Adrenal gland (tissue), 12 donors: ENCODE data around the gene SNAI3. TPM values are rescaled to one million over a fixed set of nuclear protein-coding genes. Genes with fewer than 3 reads are reported as not detected.

Experiments
- DNase-seq, 7 donors: peaks; one replicate each; pipeline ENCODE4 v3.0.0-alpha.2; 2019 to 2020
- H3K27ac ChIP-seq, 5 donors: fragments of 200-600 bp; sonication (generic) in 4 of 5; 1 replicate in 3 of 5; 2 replicates in 2 of 5; pipeline versions ENCODE4 v1.5.1 to v1.8.0; 2016 to 2020; ENCODE audit warnings: mild to moderate bottlenecking in 1 of 5
- H3K27me3 ChIP-seq: fragments of 200-600 bp; 2 replicates; pipeline ENCODE4 v1.8.0; 2021
- H3K36me3 ChIP-seq, 2 donors: fragments of 200-600 bp; replicated peaks in 1 of 2; 1 replicate in 1 of 2; 2 replicates in 1 of 2; pipeline versions ENCODE4 v1.5.1 to v1.8.0; 2018 to 2022
- H3K4me1 ChIP-seq, 2 donors: fragments of 200-600 bp; replicated peaks in 1 of 2; 1 replicate in 1 of 2; 2 replicates in 1 of 2; pipeline versions ENCODE4 v1.5.1 to v1.8.0; 2018 to 2021
- H3K4me3 ChIP-seq, 4 donors: fragments of 200-600 bp; sonication (generic) in 3 of 4; one replicate each; pipeline ENCODE4 v1.5.1; 2016 to 2018
- H3K9me3 ChIP-seq, 3 donors: fragments of 200-600 bp; sonication (generic) in 1 of 3; replicated peaks in 1 of 3; 1 replicate in 2 of 3; 2 replicates in 1 of 3; pipeline versions ENCODE4 v1.5.1 to v1.8.0; 2016 to 2021
- CTCF ChIP-seq, 6 experiments: fragments of 450-650 bp in 4 of 6; fragments of 200-600 bp in 2 of 6; sonication (generic) in 1 of 6; IDR thresholded peaks; 1 replicate in 5 of 6; 2 replicates in 1 of 6; pipeline versions ENCODE4 v1.5.1 to v1.8.0; 2016 to 2021; ENCODE audit warnings: antibody characterized with exemption in 6 of 6, mild to moderate bottlenecking in 2 of 6, moderate library complexity in 1 of 6
- POLR2A ChIP-seq, 2 donors: fragments of 450-650 bp; IDR thresholded peaks; one replicate each; pipeline ENCODE4 v1.6.1; 2017; ENCODE audit warnings: antibody characterized with exemption in 2 of 2, mild to moderate bottlenecking in 2 of 2, moderate library complexity in 1 of 2
- WGBS, 4 donors: extraction: QIAGEN DNeasy Blood & Tissue Kit in 2 of 4; methylation state at CpG; one replicate each; pipeline versions ENCODE4 v1.1.5 to v1.1.7; 2013 to 2017; 5-methylcytosine and 5-hydroxymethylcytosine counted together
- intact Hi-C, 2 donors: fragments of 100-400 bp; cut with DNase I; formaldehyde crosslinking; loops; one replicate each; pipeline versions ENCODE4 v1.14.1 to v1.15.0; 2022 to 2023
- polyA plus RNA-seq, 3 donors: library from polyadenylated mRNA; stranded (reverse); fragments of 200-250 nt in 2 of 3; fragments of 350-450 nt in 1 of 3; fragmentation: Illumina TruSeq in 1 of 3; extraction: RNeasy Lipid Tissue Mini Kit (QIAGEN cat#74804) in 1 of 3; gene quantifications; one replicate each; pipeline ENCODE4 v1.2.3, GENCODE V29; 2013 to 2014
- total RNA-seq, 9 donors: library from RNA; depleted of rRNA in 4 of 9; stranded (reverse); fragments of >200 nt in 4 of 9; fragments of 120-200 nt in 1 of 9; fragmentation: NEBNext Ultra II Directional in 1 of 9; extraction: Animal tissue kit (Norgen Biotek cat#: 25700) in 1 of 9; gene quantifications; one replicate each; pipeline versions ENCODE4 v1.1.0 to v1.2.4, GENCODE V29; 2013 to 2023
- donor health status: healthy with polysubstance abuse.
- donor health status: Bipolar disorder and iron deficiency.
- donor health status: DM: yes; HTN: yes; CAD: no.
- donor health status: DM: no; HTN: no; CAD: no.
- donor health status: DM: no; HTN: no; CAD: no.
- donor health status: DM: yes; HTN: yes; CAD: no.

The SNAI3 gene
- total and polyA plus RNA-seq, 12 donors: 0.06 to 2.1 (median 0.51) TPM; not detected in 2

DNA sequence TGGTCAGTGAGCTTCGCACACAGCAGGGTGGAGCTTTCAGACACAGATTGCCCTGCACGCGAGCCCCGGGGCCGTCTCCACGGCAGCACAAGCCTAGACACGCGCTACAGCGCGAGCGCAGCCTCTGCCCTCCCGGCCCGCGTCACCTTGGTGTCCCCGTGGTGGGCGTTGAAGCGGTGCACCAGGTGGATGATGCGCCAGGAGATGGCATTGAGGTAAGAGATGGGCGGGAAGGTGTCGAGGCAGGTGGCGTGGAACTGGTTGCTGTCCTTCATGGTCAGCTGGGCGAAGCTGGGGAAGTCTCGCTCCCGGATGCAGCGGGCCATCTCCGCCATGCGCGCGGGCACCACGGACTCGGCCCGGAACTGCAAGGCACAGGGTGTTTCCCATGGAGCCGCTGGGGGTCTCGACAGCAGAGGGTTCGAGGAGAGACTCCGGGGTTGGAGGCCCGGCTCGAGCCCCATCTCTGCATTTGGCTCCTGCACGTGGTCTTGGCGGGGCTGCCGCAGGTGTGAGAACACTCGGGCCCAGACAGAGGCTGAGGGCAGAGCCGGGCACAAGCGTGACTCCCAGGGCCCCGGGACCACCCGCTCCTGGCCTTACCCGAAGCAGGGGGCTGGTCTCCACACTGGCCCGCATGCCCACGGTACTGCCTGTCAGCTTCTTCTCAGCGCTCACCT, 31.1 kb downstream of the SNAI3 start:
- no peak for DNase-seq
- TF ChIP-seq POLR2A (IDR thresholded peaks at IDR 0.05) (no peak), CTCF (IDR thresholded peaks at IDR 0.05) (no peak)
- H3K9me3 ChIP-seq: no peaks in the 10 kb centered on the region
- no peaks in the 10 kb centered on the region for H3K27me3 ChIP-seq
- no peak overlapping the region for H3K4me3 ChIP-seq
- WGBS, 4 donors: 91 to 98% (median 95%) methylated on average over 27 to 50 of the region's 50 CpGs
- H3K4me1 ChIP-seq: peaks cover 0 to 12% of the 10 kb centered on the region in 2 donors
- peaks cover 0 to 13% of the 10 kb centered on the region in 2 donors for H3K36me3 ChIP-seq
- H3K27ac ChIP-seq: no peak overlapping the region
- intact Hi-C loops: no loop called here

GRCh38 chr16:88654363-88655052, 31.8 kb downstream of the SNAI3 start:
- intact Hi-C loops: no loop called here
- Histone ChIP-seq H3K36me3 (peaks cover 0 to 13% of the 10 kb centered on the region in 2 donors), H3K4me3 (no peak overlapping the region), H3K27ac (no peak overlapping the region), H3K9me3 (no peaks in the 10 kb centered on the region), H3K27me3 (no peaks in the 10 kb centered on the region), H3K4me1 (peaks cover 0 to 12% of the 10 kb centered on the region in 2 donors)
- TF ChIP-seq CTCF (IDR thresholded peaks at IDR 0.05): no peak
- TF ChIP-seq POLR2A (IDR thresholded peaks at IDR 0.05): no peak
- 83 to 92% (median 89%) methylated on average over 21 to 28 of the region's 28 CpGs for WGBS, 4 donors
- no peak for DNase-seq

GRCh38 chr16:88653596-88654362, 32.5 kb downstream of the SNAI3 start:
- peaks cover 0 to 13% of the 10 kb centered on the region in 2 donors for H3K36me3 ChIP-seq
- WGBS, 4 donors: 88 to 93% (median 91%) methylated on average over 11 to 32 of the region's 32 CpGs

More at GRCh38 chr16:88653596-88654362, 32.5 kb downstream of the SNAI3 start:
- TF ChIP-seq CTCF (IDR thresholded peaks at IDR 0.05) (no peak), POLR2A (IDR thresholded peaks at IDR 0.05) (no peak)
- H3K9me3 ChIP-seq: no peaks in the 10 kb centered on the region
- intact Hi-C loops: no loop called here
- no peak for DNase-seq
- no peak overlapping the region for H3K4me3 ChIP-seq
- H3K4me1 ChIP-seq: peaks cover 0 to 12% of the 10 kb centered on the region in 2 donors
- H3K27me3 ChIP-seq: no peaks in the 10 kb centered on the region
- no peak overlapping the region for H3K27ac ChIP-seq
